ENCODE results near the gene MCOLN3.

The MCOLN3 gene

GRCh38 chr1:85068846-85069245 lies 20.5 kb upstream of the MCOLN3 start:
- DNase-seq (ENCODE audit: insufficient read length): no peak
- FAIRE-seq: no peak
- TF ChIP-seq TAF1 (IDR thresholded peaks at IDR 0.05; ENCODE audit: borderline replicate concordance, low read depth, low read length): no peak
- TF ChIP-seq POLR2A (IDR thresholded peaks at IDR 0.05; ENCODE audit: low read depth, low read length): no peak
- no peak for TF ChIP-seq POLR2AphosphoS5 (IDR thresholded peaks at IDR 0.05; ENCODE audit: low read depth, low read length)

GRCh38 chr1:85065550-85065949 lies 17.2 kb upstream of the MCOLN3 start:
- no peak for DNase-seq (ENCODE audit: insufficient read length)
- TF ChIP-seq POLR2A (IDR thresholded peaks at IDR 0.05; ENCODE audit: low read depth, low read length): no peak
- no peak for TF ChIP-seq TAF1 (IDR thresholded peaks at IDR 0.05; ENCODE audit: borderline replicate concordance, low read depth, low read length)
- no peak for TF ChIP-seq POLR2AphosphoS5 (IDR thresholded peaks at IDR 0.05; ENCODE audit: low read depth, low read length)
- no peak for FAIRE-seq

- FAIRE-seq (peak; percentile 14), DNase-seq (ENCODE audit: insufficient read length) (no peak)
- TF ChIP-seq POLR2AphosphoS5 (IDR thresholded peaks at IDR 0.05; ENCODE audit: low read depth, low read length) (no peak), TAF1 (IDR thresholded peaks at IDR 0.05; ENCODE audit: borderline replicate concordance, low read depth, low read length) (no peak), POLR2A (IDR thresholded peaks at IDR 0.05; ENCODE audit: low read depth, low read length) (no peak)
These were observed 14.2 kb upstream of the MCOLN3 start for GRCh38 chr1:85062425-85063026.

- TF ChIP-seq POLR2A (IDR thresholded peaks at IDR 0.05; ENCODE audit: low read depth, low read length): no peak
- no peak for TF ChIP-seq POLR2AphosphoS5 (IDR thresholded peaks at IDR 0.05; ENCODE audit: low read depth, low read length)
- no peak for TF ChIP-seq TAF1 (IDR thresholded peaks at IDR 0.05; ENCODE audit: borderline replicate concordance, low read depth, low read length)
- FAIRE-seq: peak; percentile 98
- peak; percentile 63 for DNase-seq (ENCODE audit: insufficient read length)
These were observed 13.6 kb upstream of the MCOLN3 start for GRCh38 chr1:85061711-85062424.

GRCh38 chr1:85060038-85060437 lies 11.7 kb upstream of the MCOLN3 start:
- TF ChIP-seq POLR2A (IDR thresholded peaks at IDR 0.05; ENCODE audit: low read depth, low read length): no peak
- TF ChIP-seq POLR2AphosphoS5 (IDR thresholded peaks at IDR 0.05; ENCODE audit: low read depth, low read length): no peak
- no peak for TF ChIP-seq TAF1 (IDR thresholded peaks at IDR 0.05; ENCODE audit: borderline replicate concordance, low read depth, low read length)
- FAIRE-seq (no peak), DNase-seq (ENCODE audit: insufficient read length) (no peak)

GRCh38 chr1:85059563-85059962 lies 11.3 kb upstream of the MCOLN3 start:
- peak; percentile 77 for FAIRE-seq
- no peak for TF ChIP-seq POLR2AphosphoS5 (IDR thresholded peaks at IDR 0.05; ENCODE audit: low read depth, low read length)
- TF ChIP-seq TAF1 (IDR thresholded peaks at IDR 0.05; ENCODE audit: borderline replicate concordance, low read depth, low read length): no peak
- no peak for TF ChIP-seq POLR2A (IDR thresholded peaks at IDR 0.05; ENCODE audit: low read depth, low read length)

GRCh38 chr1:85058786-85059185 lies 10.5 kb upstream of the MCOLN3 start:
- no peak for DNase-seq (ENCODE audit: insufficient read length)
- TF ChIP-seq POLR2A (IDR thresholded peaks at IDR 0.05; ENCODE audit: low read depth, low read length): no peak
- TF ChIP-seq POLR2AphosphoS5 (IDR thresholded peaks at IDR 0.05; ENCODE audit: low read depth, low read length): no peak
- no peak for TF ChIP-seq TAF1 (IDR thresholded peaks at IDR 0.05; ENCODE audit: borderline replicate concordance, low read depth, low read length)
- FAIRE-seq: no peak

More at GRCh38 chr1:85059563-85059962, 11.3 kb upstream of the MCOLN3 start:
- DNase-seq (ENCODE audit: insufficient read length): no peak

- TF ChIP-seq POLR2A (IDR thresholded peaks at IDR 0.05; ENCODE audit: low read depth, low read length) (no peak), TAF1 (IDR thresholded peaks at IDR 0.05; ENCODE audit: borderline replicate concordance, low read depth, low read length) (no peak), POLR2AphosphoS5 (IDR thresholded peaks at IDR 0.05; ENCODE audit: low read depth, low read length) (no peak)
- no peak for DNase-seq (ENCODE audit: insufficient read length)
- no peak for FAIRE-seq
These were observed 10.0 kb upstream of the MCOLN3 start for GRCh38 chr1:85058311-85058710.

GRCh38 chr1:85054664-85055063 lies 6.4 kb upstream of the MCOLN3 start:
- DNase-seq (ENCODE audit: insufficient read length) (no peak), FAIRE-seq (no peak)
- no peak for TF ChIP-seq POLR2A (IDR thresholded peaks at IDR 0.05; ENCODE audit: low read depth, low read length)
- TF ChIP-seq TAF1 (IDR thresholded peaks at IDR 0.05; ENCODE audit: borderline replicate concordance, low read depth, low read length): no peak
- TF ChIP-seq POLR2AphosphoS5 (IDR thresholded peaks at IDR 0.05; ENCODE audit: low read depth, low read length): no peak

- no peak for DNase-seq (ENCODE audit: insufficient read length)
- no peak for TF ChIP-seq POLR2A (IDR thresholded peaks at IDR 0.05; ENCODE audit: low read depth, low read length)
- no peak for TF ChIP-seq TAF1 (IDR thresholded peaks at IDR 0.05; ENCODE audit: borderline replicate concordance, low read depth, low read length)
- TF ChIP-seq POLR2AphosphoS5 (IDR thresholded peaks at IDR 0.05; ENCODE audit: low read depth, low read length): no peak
- FAIRE-seq: peak; percentile 46
These were observed 1.5 kb upstream of the MCOLN3 start for GRCh38 chr1:85049735-85050166.

GRCh38 chr1:85047472-85048295 lies 616 bp downstream of the MCOLN3 start:
- TF ChIP-seq POLR2AphosphoS5 (IDR thresholded peaks at IDR 0.05; ENCODE audit: low read depth, low read length) (no peak), POLR2A (IDR thresholded peaks at IDR 0.05; ENCODE audit: low read depth, low read length) (no peak), TAF1 (IDR thresholded peaks at IDR 0.05; ENCODE audit: borderline replicate concordance, low read depth, low read length) (no peak)
- FAIRE-seq: no peak
- peak; percentile 33 for DNase-seq (ENCODE audit: insufficient read length)
